GM12878 (cell line): ENCODE measurements around the gene PIK3R3.

ENCODE experiments used
- CTCF ChIP-seq, 3 experiments: IDR thresholded peaks in 2 of 3; conservative IDR thresholded peaks in 1 of 3; 2 replicates each; pipeline ENCODE4 v1.5.1; 2011; ENCODE audit warnings: low read depth in 3 of 3, low read length in 3 of 3, mild to moderate bottlenecking in 3 of 3, control low read depth in 2 of 3, moderate library complexity in 2 of 3, inconsistent platforms in 1 of 3, mixed read lengths in 1 of 3; ENCODE audit not compliant: control insufficient read depth in 2 of 3, insufficient read depth in 1 of 3; ENCODE audit errors: extremely low read depth in 1 of 3
- EP300 ChIP-seq, 2 experiments: fragments of 150-350 bp in 1 of 2; IDR thresholded peaks; 2 replicates each; pipeline ENCODE4 v1.6.1; 2011 to 2012; ENCODE audit warnings: low read depth in 2 of 2, low read length in 2 of 2, borderline replicate concordance in 1 of 2, improper control_type of control experiment in 1 of 2, inconsistent platforms in 1 of 2; ENCODE audit not compliant: control insufficient read depth in 1 of 2
- FOXM1 ChIP-seq: IDR thresholded peaks from 2 replicates; pipeline ENCODE4 v1.6.1; 2012; ENCODE audit warnings: low read depth, mild to moderate bottlenecking, inconsistent platforms, low read length, moderate library complexity
- HDAC2 ChIP-seq: fragments of 200-600 bp; sonication (generic); IDR thresholded peaks from 2 replicates; pipeline ENCODE4 v1.6.1; 2017
- KLF5 ChIP-seq: fragments of 450-650 bp; IDR thresholded peaks from 2 replicates; pipeline ENCODE4 v1.6.1; 2014; ENCODE audit warnings: mild to moderate bottlenecking; ENCODE audit not compliant: partially characterized antibody
- MEF2A ChIP-seq: IDR thresholded peaks from 2 replicates; pipeline ENCODE4 v1.6.1; 2011; ENCODE audit warnings: low read depth, mild to moderate bottlenecking, low read length, moderate library complexity; ENCODE audit not compliant: insufficient read depth
- MTA3 ChIP-seq: IDR thresholded peaks from 2 replicates; pipeline ENCODE4 v1.6.1; 2012; ENCODE audit warnings: low read length, inconsistent platforms, borderline replicate concordance
- MXI1 ChIP-seq: fragments of 150-350 bp; IDR thresholded peaks from 2 replicates; pipeline ENCODE4 v1.6.1; 2011; ENCODE audit warnings: low read depth, mild to moderate bottlenecking, inconsistent platforms, low read length, improper control_type of control experiment
- POLR2AphosphoS5 ChIP-seq: IDR thresholded peaks from 2 replicates; pipeline ENCODE4 v1.6.1; 2011; ENCODE audit warnings: mild to moderate bottlenecking, low read length, inconsistent platforms
- RCOR1 ChIP-seq: conservative IDR thresholded peaks from 2 replicates; pipeline ENCODE4 v1.6.1; 2012; ENCODE audit warnings: low read depth, low read length, improper control_type of control experiment
- REST ChIP-seq: IDR thresholded peaks from 2 replicates; pipeline ENCODE4 v1.6.1; 2012; ENCODE audit warnings: mild to moderate bottlenecking, low read depth, low read length
- RFX5 ChIP-seq: IDR thresholded peaks from 2 replicates; pipeline ENCODE4 v1.6.1; 2011; ENCODE audit warnings: low read depth, low read length, improper control_type of control experiment
- TF ChIP-seq, protein P1 (sequence below): IDR thresholded peaks from 2 replicates; pipeline ENCODE4 v1.6.1; 2012; ENCODE audit warnings: low read length, inconsistent platforms

DNA sequence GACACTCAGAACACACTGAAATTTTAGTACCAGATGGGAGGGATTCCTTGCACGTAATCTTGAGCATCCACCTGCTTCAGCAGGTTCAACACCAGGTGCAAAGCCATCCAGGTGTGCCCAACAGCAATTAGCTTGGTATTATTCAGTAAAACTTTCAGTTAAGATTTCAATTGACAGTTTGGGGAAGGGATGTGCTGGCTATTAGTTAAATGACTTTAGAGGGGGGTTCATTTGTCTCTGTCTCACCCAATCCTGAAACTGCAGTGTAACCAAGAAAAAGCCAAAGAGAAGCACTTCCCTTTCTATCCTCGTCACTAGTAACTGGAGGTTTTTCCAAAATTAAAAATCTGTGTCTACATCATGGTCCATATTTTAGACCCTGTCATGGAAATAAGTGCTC, 90.9 kb downstream of the PIK3R3 start:
- TF ChIP-seq, protein P1, sequence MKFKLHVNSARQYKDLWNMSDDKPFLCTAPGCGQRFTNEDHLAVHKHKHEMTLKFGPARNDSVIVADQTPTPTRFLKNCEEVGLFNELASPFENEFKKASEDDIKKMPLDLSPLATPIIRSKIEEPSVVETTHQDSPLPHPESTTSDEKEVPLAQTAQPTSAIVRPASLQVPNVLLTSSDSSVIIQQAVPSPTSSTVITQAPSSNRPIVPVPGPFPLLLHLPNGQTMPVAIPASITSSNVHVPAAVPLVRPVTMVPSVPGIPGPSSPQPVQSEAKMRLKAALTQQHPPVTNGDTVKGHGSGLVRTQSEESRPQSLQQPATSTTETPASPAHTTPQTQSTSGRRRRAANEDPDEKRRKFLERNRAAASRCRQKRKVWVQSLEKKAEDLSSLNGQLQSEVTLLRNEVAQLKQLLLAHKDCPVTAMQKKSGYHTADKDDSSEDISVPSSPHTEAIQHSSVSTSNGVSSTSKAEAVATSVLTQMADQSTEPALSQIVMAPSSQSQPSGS: no peak
- no peak for TF ChIP-seq CTCF (IDR thresholded peaks at IDR 0.05 in 2 of 3, conservative IDR thresholded peaks at IDR 0.05 in 1 of 3; ENCODE audit: control insufficient read depth in 2 of 3, extremely low read depth in 1 of 3, insufficient read depth in 1 of 3, low read depth in 3 of 3, low read length in 3 of 3)
- no peak for TF ChIP-seq MXI1
- no peak for TF ChIP-seq KLF5
- TF ChIP-seq FOXM1: no peak
- TF ChIP-seq HDAC2: no peak
- no peak for TF ChIP-seq REST
- no peak for TF ChIP-seq EP300 (IDR thresholded peaks at IDR 0.05; ENCODE audit: borderline replicate concordance in 1 of 2, control insufficient read depth in 1 of 2, low read depth in 2 of 2, low read length in 2 of 2)
- no peak for TF ChIP-seq RCOR1
- TF ChIP-seq MEF2A: no peak
- no peak for TF ChIP-seq POLR2AphosphoS5
- no peak for TF ChIP-seq MTA3
- TF ChIP-seq RFX5: peak; percentile 84
